Peyer's patch (tissue), 4 donors: ENCODE data around the gene HBM.
"Not testable (repeated sequence)": the region's sequence is repeated elsewhere in the genome, so short reads cannot be mapped to it uniquely, and the experiment has no call there.

Experiments
- POLR2A ChIP-seq, 2 donors: fragments of 450-650 bp; IDR thresholded peaks; one replicate each; pipeline ENCODE4 v1.5.1; 2017; ENCODE audit warnings: antibody characterized with exemption in 2 of 2, mild to moderate bottlenecking in 2 of 2, moderate library complexity in 2 of 2
- TF ChIP-seq, protein P1 (sequence below), 6 experiments: fragments of 450-650 bp in 4 of 6; fragments of 200-600 bp in 2 of 6; sonication (generic) in 1 of 6; IDR thresholded peaks; one replicate each; pipeline ENCODE4 v1.5.1; 2017 to 2019; ENCODE audit warnings: antibody characterized with exemption in 6 of 6, mild to moderate bottlenecking in 3 of 6, moderate library complexity in 1 of 6

DNA sequence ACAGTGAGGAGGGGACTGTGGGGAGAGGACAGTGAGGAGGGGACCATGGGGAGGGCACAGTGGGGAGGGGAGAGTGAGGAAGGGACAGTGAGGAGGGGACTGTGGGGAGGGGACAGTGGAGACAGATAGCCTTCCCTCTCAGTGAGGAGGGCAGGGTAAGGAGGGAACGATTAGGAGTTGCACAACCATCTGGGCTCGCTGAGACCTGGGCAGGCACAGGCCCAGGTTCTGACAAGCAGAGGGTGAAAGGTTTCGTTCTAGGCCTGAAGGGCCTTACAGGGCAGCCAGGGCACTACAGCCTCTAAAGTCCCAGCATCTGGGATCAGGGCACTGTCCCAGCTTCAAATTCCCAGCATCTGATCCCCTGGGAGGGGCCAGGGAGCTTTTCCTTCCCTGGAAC is 2.1 kb upstream of the HBM start:
- TF ChIP-seq, protein P1, sequence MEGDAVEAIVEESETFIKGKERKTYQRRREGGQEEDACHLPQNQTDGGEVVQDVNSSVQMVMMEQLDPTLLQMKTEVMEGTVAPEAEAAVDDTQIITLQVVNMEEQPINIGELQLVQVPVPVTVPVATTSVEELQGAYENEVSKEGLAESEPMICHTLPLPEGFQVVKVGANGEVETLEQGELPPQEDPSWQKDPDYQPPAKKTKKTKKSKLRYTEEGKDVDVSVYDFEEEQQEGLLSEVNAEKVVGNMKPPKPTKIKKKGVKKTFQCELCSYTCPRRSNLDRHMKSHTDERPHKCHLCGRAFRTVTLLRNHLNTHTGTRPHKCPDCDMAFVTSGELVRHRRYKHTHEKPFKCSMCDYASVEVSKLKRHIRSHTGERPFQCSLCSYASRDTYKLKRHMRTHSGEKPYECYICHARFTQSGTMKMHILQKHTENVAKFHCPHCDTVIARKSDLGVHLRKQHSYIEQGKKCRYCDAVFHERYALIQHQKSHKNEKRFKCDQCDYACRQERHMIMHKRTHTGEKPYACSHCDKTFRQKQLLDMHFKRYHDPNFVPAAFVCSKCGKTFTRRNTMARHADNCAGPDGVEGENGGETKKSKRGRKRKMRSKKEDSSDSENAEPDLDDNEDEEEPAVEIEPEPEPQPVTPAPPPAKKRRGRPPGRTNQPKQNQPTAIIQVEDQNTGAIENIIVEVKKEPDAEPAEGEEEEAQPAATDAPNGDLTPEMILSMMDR (IDR thresholded peaks at IDR 0.05), result not testable (repeated sequence)
- not testable (repeated sequence) for TF ChIP-seq POLR2A (IDR thresholded peaks at IDR 0.05)
